GM12801 (cell line): ENCODE data around the gene RPL36A.

Experiments
- TF ChIP-seq, protein P1 (sequence below): IDR thresholded peaks from one replicate; pipeline ENCODE4 v1.5.1; 2011; ENCODE audit warnings: control low read depth; ENCODE audit not compliant: insufficient read length; ENCODE audit errors: extremely low read depth

Gene RPL36A

DNA sequence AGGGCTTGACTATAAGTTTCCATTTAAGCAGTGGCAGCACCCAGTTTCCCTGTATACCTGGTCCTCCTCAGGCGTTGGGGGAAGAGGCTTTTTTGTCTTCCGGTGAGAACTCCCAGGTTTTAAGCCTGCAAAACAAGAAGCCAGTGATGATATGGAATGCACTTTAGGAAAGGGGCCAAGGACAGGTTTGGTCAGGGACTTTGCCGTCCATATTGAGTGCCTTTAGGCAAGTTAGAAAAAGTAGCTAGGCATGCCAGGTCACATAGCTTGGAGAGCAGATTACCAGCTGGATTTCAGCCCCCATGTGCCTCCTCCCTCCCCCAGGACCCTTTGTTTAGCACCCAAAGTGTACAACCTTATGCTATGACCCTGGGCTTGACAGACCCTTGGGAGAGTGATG lies 28.7 kb upstream of the RPL36A start:
- TF ChIP-seq, protein P1, sequence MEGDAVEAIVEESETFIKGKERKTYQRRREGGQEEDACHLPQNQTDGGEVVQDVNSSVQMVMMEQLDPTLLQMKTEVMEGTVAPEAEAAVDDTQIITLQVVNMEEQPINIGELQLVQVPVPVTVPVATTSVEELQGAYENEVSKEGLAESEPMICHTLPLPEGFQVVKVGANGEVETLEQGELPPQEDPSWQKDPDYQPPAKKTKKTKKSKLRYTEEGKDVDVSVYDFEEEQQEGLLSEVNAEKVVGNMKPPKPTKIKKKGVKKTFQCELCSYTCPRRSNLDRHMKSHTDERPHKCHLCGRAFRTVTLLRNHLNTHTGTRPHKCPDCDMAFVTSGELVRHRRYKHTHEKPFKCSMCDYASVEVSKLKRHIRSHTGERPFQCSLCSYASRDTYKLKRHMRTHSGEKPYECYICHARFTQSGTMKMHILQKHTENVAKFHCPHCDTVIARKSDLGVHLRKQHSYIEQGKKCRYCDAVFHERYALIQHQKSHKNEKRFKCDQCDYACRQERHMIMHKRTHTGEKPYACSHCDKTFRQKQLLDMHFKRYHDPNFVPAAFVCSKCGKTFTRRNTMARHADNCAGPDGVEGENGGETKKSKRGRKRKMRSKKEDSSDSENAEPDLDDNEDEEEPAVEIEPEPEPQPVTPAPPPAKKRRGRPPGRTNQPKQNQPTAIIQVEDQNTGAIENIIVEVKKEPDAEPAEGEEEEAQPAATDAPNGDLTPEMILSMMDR: no peak

DNA sequence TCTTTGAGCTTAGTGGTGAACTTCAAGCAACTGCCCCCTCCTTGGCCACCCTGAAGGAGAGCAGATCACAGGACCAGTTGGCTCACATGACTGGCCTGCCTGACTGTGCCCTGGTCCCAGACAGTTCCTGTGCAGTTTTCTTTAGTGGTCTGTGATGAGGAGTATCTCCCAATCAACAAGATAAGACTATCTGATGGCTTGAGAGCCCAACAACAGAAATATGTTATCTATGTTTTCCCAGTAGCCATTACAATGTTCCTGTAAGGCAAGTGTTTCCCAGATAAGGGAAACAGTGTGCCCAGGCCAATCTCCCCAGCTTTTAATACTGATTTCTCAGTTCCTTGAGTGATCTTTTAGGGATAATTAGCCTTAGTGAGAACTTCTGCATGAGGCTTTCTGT lies 28.1 kb upstream of the RPL36A start:
- TF ChIP-seq, protein P1: no peak

DNA sequence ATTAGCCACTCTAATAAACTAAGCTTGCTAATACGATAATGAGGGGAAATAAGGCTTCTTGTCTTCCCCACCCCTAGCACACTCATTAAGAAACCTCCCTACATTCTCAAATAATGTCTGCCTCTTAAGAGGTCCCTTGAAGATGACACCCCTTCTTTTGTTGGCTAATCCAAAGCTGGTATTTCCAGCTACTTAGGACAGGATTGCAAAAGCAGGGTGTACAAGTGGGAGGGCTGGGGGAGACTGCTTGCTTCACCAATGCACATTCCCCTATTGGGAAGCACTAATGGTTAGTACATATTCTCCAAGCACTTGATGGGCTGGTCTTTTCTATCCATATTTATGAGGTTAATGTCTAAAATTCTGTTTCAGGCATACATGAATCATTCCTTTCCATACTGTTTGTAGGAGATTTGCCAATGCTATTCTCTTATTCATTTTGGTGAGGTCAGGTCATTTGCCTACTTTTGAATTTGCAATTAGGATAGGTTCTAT lies 25.5 kb upstream of the RPL36A start:
- TF ChIP-seq, protein P1: no peak

DNA sequence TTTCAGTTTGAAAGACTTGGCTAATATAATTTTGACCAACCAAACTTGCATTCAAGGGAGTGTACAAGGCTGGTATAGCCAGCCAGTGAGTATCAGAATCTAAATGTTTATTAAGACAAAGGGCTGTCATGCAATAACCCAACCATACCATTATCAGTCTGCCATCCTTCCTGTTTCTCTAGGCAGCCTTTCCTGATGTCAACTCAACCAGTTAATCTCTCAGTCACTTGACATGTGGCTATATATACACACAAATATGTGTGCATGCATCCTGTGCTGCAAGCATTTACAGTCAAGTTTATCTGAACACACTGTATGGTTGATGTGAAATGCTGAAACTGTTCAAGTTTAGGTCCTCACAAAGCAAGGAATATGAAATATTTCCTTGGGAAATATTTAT lies 22.0 kb upstream of the RPL36A start:
- TF ChIP-seq, protein P1: no peak

DNA sequence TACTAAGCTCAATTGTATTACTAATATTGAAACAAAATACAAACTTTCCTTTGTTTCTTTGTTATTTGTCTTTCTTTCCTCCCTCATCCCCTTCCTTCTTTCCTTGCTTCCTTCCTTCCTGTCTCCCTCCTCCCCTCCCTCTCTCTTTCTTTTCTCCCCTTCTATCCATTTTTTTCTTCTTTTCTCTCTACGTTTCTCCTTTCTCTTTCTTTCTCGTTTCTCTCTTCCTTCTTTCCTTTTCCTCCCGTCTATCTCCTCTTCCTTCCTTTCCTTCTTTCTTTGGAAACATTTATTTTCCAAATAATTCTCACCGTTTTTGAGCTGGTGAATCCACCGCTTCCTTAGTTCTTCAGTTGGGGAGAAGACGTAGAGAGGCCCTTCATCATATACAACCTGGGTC lies 21.1 kb upstream of the RPL36A start:
- TF ChIP-seq, protein P1: no peak

DNA sequence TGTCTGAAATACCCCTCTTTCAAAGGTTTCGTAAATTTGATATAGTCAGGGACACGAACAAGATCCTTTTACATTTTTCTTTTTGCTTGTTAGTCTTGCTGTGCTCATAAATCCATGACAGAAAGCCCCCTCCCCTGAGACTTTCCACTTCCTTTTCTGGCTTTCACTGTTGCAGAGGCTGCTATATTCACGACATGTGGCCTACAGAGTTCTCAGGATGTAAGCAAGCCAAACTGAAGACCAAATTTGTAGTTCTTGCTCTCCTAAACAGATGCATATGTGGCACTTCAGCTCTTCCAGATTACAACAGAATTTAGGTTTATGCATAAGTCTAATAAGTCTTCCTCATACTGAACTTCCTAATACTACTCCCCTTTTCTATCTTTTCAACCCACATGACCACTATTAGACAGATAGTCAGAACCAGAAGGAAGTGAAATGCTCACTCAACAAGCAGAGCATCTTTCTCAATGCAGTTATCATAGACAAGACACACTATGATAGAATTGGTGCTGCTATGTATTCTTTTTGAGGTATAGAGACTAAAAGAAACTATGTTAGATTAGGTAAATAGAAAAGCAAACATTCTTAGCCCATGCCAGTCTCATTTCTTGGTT lies 19.8 kb upstream of the RPL36A start:
- TF ChIP-seq, protein P1: no peak

DNA sequence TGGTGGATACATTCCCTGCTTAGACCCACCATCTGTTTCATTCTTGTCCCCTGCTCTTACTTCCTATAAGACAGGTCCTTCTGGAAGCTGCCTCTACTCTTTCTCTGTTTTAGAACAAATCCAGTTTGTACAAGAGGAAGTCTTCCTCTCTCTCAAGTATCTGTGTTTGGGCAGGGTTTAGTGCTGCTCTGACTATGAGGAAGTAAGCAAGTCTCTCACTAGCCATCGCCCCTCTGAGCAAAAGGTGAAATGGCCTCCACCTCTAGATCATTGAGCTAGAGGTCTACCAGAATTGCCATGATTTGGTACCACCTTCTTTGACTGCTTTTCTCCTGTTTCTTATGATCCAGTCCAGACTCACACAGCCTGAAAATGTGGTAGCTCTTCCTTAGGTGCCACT lies 13.3 kb upstream of the RPL36A start:
- TF ChIP-seq, protein P1: no peak
